NOMO-1 (cell line): ENCODE results near the gene ZNF280D.
"Not testable (repeated sequence)": the region's sequence is repeated elsewhere in the genome, so short reads cannot be mapped to it uniquely, and the experiment has no call there.

Experiments
- DNase-seq, 2 experiments: peaks; one replicate each; lab custom pipeline; 2025; ENCODE audit not compliant: unreplicated experiment in 2 of 2; lab: John Stamatoyannopoulos, UW

Gene ZNF280D, protein sequence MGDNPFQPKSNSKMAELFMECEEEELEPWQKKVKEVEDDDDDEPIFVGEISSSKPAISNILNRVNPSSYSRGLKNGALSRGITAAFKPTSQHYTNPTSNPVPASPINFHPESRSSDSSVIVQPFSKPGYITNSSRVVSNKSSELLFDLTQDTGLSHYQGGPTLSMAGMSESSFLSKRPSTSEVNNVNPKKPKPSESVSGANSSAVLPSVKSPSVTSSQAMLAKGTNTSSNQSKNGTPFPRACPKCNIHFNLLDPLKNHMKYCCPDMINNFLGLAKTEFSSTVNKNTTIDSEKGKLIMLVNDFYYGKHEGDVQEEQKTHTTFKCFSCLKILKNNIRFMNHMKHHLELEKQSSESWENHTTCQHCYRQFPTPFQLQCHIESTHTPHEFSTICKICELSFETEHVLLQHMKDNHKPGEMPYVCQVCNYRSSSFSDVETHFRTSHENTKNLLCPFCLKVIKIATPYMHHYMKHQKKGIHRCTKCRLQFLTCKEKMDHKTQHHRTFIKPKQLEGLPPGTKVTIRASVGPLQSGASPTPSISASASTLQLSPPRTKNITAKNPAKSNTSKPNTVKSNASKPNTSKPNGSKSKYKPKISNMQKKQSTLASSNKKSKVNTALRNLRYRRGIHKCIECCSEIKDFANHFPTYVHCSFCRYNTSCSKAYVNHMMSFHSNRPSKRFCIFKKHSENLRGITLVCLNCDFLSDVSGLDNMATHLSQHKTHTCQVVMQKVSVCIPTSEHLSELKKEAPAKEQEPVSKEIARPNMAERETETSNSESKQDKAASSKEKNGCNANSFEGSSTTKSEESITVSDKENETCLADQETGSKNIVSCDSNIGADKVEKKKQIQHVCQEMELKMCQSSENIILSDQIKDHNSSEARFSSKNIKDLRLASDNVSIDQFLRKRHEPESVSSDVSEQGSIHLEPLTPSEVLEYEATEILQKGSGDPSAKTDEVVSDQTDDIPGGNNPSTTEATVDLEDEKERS

DNA sequence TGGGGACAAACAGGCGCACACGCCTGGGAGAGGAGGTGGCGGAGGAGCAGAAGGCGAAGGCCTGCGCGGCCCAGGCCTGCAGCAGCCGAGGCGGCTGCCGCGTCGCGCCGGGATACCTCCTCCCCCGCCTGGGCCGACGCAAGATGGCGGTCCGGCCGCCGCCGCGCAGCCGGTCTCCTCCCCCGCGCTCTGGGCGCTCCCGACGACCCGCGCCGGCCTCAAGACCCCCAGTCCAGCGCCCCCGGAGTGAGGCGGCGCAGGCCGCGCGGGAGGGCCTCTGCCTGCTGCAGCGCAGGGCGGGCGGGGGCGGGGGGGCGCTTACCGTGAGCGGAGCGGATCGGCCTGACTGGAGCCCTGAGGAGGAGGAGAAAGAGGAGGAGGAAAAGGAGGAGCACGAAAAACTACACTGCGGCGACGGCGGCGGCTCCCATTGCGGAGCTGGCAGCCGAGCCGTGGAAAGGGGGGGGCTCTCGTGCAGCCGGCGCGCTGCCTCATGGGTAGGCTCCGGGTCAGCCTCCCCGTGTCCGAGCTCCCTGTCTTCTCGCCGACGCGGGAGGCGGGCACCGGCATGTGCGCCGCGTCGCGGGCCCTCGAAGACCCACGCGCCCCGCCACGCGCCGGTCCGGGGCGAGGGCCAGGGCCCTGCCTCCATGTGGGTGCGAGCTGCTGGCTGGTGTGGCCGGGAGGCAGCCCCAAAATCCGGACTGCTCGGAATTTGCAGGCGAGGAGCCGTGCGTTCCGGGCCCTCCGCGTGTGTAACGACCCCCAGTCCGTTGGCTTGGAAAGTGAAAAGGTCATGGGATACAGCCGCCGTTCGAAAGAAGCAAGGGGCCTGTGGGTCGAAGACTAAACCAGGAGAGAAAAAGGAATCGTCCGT is at the start of gene ZNF280D:
ZNF280D (minus strand) TSS at position 374 of the 877 bp plus-strand sequence. CDS start 26,400 bp downstream, outside the sequence.
- peak; percentile 84 to 87 for DNase-seq

DNA sequence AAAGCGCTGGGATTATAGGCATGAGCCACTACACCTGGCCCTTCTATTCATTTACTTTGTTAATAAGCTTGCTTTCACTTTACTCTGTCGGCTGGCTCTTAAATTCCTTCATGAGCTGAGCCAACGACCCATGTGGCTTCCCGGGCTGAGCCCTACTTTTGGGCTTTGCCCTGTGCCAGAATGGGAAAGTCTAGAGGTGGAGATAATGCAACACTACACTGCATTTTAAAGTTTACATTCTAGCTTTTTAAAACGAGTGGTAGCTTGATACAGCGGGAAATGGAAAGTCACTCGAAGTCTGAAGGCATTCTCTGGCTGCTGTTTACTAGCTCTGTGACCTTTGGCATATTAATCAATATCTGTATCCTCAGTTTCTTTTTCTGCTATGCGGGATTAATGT is 49.0 kb upstream of the ZNF280D start:
- no peak for DNase-seq

DNA sequence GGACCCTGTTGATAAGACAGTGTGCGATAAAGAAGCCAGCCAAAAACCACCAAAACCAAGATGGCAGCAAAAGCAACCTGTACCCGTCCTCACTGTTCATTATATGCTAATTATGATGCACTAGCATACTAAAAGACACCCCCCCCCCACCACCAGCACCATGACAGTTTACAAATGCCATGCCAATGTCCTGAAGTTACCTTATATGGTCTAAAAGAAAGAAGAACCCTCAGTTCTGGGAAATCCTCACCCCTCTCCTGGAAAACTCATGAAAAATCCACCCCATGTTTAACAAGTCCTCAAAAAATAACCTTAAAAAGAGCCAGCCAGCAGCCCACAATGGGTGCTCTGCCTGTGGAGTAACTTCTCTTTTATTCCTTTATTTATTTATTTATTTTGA is 48.4 kb upstream of the ZNF280D start:
- no peak for DNase-seq

DNA sequence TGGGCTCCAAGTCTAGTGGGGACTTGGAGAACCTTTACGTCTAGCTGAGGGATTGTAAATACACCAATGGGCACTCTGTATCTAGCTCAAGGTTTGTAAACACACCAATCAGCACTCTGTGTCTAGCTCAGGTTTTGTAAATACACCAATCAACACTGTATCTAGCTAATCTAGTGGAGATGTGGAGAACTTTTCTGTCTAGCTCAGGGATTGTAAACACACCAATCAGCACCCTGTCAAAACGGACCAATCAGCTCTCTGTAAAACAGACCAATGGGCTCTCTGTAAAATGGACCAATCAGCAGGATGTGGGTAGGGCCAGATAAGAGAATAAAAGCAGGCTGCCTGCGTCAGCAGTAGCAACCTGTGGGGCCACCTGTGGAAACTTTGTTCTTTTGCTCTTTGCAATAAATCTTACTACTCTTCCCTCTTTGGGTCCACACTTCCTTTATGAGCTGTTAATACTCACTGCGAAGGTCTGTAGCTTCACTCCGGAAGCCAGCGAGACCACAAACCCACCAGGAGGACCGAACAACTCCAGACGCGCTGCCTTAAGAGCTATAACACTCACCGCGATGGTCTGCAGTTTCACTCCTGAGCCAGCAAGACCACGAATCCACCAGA is 46.9 kb upstream of the ZNF280D start:
- DNase-seq, result peak; percentile 8 to 54

DNA sequence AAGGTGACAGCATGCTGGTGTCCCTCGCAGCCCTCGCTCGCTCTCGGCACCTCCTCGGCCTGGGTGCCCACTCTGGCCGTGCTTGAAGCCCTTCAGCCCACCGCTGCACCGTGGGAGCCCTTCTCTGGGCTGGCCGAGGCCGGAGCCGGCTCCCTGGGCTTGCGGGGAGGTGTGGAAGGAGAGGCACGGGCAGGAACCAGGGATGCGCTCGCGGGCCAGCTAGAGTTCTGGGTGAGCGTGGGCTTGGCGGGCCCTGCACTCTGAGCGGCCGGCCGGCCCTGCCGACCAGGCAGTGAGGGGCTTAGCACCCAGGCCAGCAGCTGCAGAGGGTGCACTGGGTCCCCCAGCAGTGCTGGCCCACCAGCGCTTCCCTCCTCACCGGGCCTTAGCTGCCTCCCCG is 46.1 kb upstream of the ZNF280D start:
- DNase-seq, result not testable (repeated sequence)

DNA sequence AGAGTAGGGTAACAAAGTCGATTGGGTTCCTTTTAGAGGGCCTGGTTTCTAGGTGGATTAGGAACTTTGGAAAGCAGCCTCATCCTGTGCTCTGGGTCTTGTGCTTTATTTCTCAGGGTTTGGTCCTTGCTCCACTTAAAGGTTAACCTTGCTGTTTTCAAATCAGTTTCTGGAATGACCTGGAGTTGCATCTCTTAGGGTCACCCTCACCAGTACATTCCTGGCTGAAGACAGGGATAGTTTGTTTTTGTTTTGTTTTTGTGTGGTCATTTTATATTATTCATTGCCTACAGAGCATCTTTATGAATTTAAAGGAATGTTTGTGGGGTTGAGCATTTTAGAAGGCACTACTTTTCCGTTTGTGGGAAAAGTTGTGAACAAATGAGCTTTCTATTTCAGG is 45.5 kb upstream of the ZNF280D start:
- DNase-seq, result no peak

DNA sequence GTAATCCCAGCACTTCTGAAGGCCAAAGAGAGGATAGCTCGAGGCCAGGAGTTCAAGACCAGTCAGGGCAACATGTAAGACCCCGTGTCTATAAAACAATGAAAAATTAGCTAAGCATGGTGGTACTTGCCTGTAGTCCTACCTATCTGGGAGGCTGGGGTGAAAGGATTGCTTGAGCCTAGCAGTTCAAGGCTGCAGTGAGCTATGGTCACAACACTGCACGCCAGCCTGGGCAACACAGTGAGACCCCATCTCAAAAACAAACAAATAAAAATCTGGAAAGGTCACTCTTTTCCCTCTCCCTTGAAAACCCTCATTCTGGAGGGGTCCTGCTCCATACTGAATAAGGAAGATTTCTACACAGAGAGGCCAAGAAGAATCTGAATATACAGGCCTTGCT is 43.5 kb upstream of the ZNF280D start:
- DNase-seq, result no peak

DNA sequence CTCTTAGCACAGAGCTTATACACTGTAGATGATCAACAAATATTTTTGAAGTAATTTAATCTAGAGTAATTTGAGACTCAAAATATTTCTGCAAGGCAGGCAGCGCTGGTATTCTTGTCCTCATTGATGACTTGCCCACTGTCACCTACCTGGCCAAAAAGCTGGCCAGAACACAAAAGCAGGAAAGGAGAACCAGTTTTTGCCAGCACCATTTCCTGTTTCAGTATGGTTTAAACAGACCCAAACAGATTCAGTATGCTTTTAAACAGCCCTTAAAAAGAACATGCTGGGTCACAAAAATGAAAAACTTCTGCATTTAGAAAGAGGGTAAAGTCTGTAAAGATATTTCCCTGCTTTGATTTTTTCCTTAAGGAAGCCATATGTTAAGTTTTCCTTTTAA is 42.3 kb upstream of the ZNF280D start:
- DNase-seq, result peak; percentile 8

DNA sequence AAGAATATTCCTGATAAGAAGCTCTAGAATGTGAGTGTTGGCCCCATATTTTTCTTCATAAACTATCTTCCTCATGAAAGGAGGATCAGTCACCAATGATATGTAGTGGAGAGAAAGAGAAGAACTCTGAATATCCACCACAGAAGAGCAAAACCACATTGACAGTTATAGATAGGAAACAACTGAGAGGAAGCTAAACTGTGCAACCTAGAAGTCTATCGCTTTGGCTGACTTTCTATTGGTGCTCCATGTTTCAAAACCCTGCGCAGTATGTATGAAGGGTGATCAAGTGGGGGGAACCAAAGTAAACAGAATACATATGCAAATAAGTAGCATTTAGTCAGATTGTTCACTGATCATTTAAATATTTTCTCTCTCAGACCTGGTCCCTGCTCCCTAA is 41.0 kb upstream of the ZNF280D start:
- DNase-seq, result peak; percentile 41 to 93

DNA sequence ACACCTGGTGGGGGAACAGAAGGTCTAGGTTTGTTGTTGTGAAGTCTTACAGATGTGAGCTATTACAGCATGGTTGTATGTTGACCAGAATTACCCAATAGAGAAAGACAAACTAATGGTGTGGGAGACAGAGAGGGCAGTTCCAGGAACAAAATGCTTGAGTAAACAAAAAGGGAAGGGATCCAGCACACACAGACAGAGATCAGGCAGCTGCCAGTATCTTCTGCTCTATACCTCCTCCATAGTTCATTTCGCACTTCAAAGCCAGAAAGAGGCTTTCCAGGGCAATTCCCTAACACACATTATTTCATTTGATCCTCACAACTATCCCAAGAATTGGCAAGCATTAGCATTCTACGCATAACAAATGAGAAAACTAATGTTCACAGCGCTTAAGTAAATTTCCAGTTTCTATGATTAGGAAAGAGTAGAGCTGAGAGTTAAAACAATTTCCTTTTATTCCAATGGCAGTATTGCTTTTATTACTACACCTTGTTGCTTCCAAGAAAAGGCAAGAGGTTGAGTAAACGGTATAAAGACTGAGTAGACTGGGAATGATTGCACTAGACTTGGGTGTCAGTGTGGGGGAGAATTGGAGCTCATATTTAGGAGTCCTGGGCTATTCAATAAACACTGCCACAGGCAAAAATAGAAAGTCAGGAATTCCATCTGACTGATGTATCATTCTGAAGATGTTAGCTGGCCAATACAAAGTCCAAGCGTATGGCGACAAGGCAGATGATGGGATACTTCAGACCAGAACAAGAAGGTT is 39.7 kb upstream of the ZNF280D start:
- DNase-seq, result peak in 1 of 2 experiments; percentile 3

DNA sequence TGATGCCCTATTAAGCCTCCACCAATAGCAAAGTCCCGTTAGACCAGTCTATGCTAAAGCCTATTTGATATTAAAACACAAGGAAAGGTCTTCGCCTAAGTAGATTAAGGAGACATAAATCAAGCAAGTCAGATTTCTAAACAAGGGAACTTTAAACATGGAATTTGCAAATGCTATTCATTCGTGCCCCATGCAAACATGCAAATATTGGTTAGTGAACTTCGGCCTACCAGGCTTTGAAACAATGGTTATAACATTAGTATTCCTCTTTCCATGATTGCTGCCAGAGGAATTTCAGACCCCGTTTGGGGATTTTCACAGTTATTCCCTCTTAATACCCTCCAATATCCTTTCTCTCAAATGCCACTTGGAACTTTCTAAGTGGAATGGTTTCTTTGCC is 36.9 kb upstream of the ZNF280D start:
- DNase-seq, result no peak

DNA sequence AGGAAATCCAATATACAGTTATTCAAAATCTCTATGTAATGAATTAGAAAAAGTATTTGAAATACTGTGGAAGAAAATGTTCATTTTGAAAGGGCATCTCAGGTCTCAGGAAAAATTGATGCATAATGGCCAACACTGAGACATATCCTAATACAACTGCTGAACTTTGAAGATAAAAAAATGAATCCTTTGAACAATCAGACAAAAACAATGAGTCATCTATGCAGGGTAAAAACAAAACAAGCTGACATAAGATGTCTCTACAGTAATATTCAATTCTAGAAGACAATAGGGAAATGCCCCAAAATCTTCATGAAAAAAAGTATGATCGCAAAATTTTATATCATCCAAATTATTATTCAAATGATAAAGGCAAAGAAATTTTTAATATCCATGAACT is 34.0 kb upstream of the ZNF280D start:
- no peak for DNase-seq

DNA sequence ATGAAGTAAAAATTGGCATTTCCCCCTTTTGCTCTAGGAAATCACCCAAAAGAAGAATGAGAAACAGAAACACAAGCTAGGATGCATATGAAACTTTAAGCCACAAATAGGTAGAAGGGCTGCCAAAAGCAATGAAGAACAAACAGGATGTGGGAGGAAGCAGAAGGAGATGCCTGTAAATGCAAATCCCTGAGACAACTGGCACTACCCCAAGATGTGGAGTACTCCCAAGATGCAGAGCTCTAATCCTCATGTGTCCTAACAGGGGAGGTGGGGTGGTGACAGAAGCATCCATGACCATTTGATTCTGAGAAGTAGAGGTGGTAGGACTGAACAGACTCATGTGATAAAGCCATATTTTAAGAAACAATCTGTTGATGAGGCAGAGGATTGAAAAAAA is 31.9 kb upstream of the ZNF280D start:
- DNase-seq, result no peak

DNA sequence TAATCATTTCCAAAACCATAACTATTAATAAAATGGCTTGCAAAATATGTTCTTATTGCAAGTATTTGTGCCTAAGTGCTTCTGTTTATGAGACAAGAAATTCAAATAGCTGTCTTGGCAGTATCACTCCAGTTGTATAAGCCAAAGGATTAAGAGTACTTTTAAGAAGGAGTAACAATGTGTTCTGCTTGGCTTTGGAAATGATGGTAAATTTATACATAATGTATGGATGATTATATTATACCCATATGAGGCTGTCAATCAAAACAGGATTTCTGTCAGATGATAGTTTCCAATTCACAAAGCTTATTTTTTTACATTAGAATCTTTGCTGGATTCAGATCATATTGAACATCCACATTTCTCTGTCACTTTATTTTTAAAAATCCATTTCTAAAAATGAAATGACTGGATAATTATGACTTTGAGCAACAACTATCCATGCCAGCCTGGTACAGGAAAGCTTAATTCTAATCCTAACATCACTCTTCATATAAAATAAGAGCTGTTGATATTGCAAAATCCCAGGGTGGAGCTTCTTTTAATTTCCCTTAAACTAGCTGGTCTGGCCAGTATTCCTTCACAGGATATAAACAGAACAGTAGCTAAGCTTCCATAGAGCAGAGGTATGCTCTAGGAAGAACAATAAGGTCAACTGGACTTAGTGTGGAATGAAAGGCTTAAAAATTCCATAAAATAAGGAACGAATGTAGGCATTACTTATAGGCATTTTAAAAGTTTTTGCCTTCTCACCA is 30.0 kb upstream of the ZNF280D start:
- DNase-seq, result no peak

DNA sequence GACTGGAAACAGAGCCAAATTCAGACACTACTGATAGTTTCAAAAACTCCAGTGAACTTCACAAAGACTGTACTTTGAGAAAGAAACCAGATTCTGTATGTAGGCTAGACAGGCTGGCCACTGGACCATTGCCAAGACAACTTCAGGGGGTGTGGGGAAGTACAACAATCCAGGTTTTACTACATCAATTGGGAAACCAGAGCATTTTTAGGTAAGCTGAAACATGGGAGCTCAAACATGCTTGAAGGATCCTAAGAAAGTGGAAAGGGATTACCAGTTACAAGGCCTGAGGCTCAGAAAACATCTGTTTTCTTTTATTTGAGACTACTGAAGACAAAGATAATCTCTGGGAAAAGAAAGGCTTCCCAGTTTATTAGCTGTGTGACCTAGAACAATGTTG is 26.9 kb upstream of the ZNF280D start:
- DNase-seq, result no peak

DNA sequence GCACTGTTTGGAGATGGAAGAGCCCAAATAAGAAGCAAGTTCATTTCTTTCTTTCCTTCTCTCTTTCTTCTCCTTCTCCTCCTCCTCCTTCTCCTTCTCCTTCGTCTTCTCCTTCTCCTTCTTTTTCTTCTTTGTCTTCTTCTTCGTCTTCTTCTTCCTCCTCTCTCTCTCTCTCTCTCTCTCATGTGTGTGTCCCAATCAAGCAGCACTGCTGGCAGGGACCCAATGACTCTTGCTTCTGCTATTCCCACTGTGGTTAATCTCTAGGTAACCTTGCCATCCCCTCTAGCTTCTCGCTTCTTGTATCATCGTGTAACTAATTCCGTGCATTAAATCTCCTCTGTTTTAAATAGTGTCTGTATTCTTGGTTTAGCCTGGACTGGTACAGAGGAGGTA is 26.1 kb upstream of the ZNF280D start:
- DNase-seq, result peak in 1 of 2 experiments; percentile 57

DNA sequence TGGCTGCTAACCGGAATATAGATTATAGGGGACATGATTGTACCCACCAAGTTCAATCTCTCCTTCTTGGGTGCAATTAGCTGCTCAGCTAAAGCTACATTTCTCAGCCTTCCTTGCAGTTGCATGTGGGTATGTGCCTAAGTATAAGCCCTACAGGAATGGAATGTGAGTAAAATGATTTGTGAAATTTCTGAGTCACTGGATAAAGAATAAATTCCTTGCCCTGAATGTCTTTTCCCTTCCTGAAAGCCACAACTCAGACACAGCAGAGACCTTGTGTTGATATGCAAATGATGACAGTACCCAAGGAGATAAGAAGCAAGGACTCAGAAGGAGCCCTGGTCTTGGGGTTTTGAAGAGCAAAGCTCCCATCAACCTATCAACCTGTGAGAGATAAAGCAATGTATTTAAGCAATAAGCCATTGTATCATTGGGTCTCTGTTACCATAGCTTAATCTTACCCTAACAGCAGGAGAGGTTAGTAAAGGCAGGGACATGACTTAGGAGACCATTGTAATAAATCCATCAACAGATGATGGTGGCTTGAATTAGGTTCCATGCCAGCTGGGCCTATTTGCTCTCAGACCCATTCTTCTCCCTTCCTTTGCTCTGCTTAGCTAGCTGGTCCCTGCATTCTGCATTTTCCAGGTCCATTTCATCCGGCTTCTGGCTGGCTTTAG is 25.6 kb upstream of the ZNF280D start:
- no peak for DNase-seq

DNA sequence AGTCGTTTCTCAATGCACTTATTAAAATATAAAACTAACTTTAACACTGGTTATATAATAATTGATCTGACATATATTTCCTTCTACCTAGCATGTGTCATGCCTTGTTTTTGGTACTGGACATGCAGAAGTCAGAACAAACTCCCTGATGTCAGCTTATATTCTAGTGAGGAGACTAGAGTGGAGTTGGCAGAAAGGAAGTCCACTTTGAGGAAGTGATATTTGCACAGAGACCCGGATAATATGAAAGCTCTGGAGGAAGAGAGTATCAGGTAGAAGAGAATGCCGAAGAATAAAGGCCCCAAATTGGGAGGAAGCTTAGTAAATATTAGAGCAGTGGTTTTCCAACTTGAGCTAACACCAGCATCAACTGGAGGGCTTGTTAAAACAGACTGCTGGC is 24.6 kb upstream of the ZNF280D start:
- DNase-seq, result peak; percentile 45 to 82
